IMR-90 (cell line): Measurements from ENCODE around the gene POLR3B.

ENCODE experiments used
- MXI1 ChIP-seq: IDR thresholded peaks from 2 replicates; pipeline ENCODE4 v1.6.1; 2012; ENCODE audit warnings: low read depth, mild to moderate bottlenecking, low read length, moderate library complexity, borderline replicate concordance
- NFE2L2 ChIP-seq: fragments of 150-350 bp; IDR thresholded peaks from 2 replicates; pipeline ENCODE4 v1.6.1; 2016; ENCODE audit warnings: low read depth, mild to moderate bottlenecking, low read length
- POLR2A ChIP-seq: IDR thresholded peaks from 2 replicates; pipeline ENCODE4 v1.6.1; 2012; ENCODE audit warnings: mild to moderate bottlenecking, low read depth, low read length
- RAD21 ChIP-seq: IDR thresholded peaks from 2 replicates; pipeline ENCODE4 v1.6.1; 2012; ENCODE audit warnings: low read length, improper control_type of control experiment
- SMC3 ChIP-seq: fragments of 150-350 bp; IDR thresholded peaks from 2 replicates; pipeline ENCODE4 v1.6.1; 2016; ENCODE audit warnings: low read depth, mild to moderate bottlenecking, antibody characterized with exemption, low read length, moderate library complexity
- TF ChIP-seq, protein P1 (sequence below): conservative IDR thresholded peaks from 2 replicates; pipeline ENCODE4 v1.5.1; 2012; ENCODE audit warnings: mild to moderate bottlenecking, low read depth, low read length, improper control_type of control experiment
- TF ChIP-seq, protein P2 (sequence below): fragments of 150-350 bp; IDR thresholded peaks from 2 replicates; pipeline ENCODE4 v1.6.1; 2017; ENCODE audit warnings: mild to moderate bottlenecking, antibody characterized with exemption, low read length, low read depth

DNA sequence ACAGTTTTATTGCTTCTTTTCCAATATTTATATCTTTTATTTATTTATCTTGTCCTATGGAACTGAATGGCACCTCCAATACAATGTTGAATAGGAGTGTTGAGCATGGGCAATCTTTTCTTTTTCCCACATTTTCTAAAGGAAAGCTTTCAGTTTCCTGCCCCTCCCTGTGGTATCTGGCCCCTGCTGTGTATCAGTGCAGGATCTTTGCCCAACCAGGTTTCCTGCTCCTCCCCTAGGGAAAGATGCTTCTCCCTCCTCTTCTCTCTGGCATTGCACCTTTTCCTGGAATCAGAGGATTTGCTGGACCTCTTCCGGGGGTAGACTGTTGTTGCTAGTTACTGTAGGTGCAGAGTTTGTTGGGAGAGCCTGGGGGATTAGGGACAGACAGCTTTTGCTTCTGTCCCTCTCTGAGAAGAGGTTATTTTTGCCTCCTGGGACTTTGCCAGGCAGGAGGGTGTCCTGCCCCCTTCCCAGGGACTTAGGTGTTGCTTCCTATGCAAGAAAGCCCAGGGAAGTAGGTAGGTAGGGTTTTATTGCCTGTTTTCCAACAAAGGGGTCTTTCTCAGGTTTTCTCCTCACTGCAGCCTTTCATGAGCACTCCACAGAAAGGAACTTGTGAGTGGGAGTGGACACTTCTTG is 67.6 kb downstream of the POLR3B start:
- TF ChIP-seq, protein P1, sequence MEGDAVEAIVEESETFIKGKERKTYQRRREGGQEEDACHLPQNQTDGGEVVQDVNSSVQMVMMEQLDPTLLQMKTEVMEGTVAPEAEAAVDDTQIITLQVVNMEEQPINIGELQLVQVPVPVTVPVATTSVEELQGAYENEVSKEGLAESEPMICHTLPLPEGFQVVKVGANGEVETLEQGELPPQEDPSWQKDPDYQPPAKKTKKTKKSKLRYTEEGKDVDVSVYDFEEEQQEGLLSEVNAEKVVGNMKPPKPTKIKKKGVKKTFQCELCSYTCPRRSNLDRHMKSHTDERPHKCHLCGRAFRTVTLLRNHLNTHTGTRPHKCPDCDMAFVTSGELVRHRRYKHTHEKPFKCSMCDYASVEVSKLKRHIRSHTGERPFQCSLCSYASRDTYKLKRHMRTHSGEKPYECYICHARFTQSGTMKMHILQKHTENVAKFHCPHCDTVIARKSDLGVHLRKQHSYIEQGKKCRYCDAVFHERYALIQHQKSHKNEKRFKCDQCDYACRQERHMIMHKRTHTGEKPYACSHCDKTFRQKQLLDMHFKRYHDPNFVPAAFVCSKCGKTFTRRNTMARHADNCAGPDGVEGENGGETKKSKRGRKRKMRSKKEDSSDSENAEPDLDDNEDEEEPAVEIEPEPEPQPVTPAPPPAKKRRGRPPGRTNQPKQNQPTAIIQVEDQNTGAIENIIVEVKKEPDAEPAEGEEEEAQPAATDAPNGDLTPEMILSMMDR = no peak
- no peak for TF ChIP-seq POLR2A
- no peak for TF ChIP-seq RAD21
- no peak for TF ChIP-seq NFE2L2
- TF ChIP-seq SMC3 = no peak
- TF ChIP-seq MXI1 = no peak
- TF ChIP-seq, protein P2, sequence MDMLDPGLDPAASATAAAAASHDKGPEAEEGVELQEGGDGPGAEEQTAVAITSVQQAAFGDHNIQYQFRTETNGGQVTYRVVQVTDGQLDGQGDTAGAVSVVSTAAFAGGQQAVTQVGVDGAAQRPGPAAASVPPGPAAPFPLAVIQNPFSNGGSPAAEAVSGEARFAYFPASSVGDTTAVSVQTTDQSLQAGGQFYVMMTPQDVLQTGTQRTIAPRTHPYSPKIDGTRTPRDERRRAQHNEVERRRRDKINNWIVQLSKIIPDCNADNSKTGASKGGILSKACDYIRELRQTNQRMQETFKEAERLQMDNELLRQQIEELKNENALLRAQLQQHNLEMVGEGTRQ = no peak
